ENCODE data around the gene PLB1. TPM values are rescaled to one million over a fixed set of nuclear protein-coding genes. Genes with fewer than 3 reads are reported as not detected.

The PLB1 gene, protein sequence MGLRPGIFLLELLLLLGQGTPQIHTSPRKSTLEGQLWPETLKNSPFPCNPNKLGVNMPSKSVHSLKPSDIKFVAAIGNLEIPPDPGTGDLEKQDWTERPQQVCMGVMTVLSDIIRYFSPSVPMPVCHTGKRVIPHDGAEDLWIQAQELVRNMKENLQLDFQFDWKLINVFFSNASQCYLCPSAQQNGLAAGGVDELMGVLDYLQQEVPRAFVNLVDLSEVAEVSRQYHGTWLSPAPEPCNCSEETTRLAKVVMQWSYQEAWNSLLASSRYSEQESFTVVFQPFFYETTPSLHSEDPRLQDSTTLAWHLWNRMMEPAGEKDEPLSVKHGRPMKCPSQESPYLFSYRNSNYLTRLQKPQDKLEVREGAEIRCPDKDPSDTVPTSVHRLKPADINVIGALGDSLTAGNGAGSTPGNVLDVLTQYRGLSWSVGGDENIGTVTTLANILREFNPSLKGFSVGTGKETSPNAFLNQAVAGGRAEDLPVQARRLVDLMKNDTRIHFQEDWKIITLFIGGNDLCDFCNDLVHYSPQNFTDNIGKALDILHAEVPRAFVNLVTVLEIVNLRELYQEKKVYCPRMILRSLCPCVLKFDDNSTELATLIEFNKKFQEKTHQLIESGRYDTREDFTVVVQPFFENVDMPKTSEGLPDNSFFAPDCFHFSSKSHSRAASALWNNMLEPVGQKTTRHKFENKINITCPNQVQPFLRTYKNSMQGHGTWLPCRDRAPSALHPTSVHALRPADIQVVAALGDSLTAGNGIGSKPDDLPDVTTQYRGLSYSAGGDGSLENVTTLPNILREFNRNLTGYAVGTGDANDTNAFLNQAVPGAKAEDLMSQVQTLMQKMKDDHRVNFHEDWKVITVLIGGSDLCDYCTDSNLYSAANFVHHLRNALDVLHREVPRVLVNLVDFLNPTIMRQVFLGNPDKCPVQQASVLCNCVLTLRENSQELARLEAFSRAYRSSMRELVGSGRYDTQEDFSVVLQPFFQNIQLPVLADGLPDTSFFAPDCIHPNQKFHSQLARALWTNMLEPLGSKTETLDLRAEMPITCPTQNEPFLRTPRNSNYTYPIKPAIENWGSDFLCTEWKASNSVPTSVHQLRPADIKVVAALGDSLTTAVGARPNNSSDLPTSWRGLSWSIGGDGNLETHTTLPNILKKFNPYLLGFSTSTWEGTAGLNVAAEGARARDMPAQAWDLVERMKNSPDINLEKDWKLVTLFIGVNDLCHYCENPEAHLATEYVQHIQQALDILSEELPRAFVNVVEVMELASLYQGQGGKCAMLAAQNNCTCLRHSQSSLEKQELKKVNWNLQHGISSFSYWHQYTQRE (N-terminal part only)
- total RNA-seq, result 1.0 TPM

DNA sequence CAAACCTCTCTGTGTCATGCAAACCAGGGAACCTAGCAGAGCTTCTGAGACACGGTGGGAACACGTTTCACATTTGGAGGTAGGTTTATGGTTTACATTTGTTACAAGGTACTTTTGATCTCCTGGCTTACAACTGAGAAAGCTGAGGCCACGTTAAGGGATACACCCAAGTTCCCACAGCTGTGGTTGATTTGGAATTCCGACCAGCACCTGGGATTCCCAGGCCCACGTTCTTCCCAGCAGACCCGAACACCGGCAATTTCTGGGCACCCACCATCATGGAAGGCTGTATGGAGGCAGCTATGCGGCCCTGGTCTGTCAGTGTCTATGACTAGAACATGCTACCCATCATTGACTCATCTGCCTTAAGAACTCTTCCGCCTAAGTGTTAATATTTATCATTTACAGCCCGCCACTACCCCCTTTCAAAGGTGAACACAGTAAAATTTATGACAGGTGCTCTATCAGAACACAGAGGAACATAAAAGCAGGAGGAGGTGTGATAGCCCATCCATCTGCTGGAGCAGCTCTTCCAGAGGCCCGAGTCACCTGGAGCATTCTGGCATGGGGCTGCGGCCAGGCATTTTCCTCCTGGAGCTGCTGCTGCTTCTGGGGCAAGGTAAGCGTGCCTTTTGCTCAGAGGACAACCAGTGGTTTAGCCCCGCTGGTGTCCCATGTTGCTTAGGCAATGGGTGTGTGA lies at the start of gene PLB1:
TSS of gene PLB1 (plus strand) at position 510 of the 700 bp plus-strand sequence. CDS start at position 565, 55 bp downstream.
- H3K4me3 ChIP-seq (ENCODE audit: low read length in 3 of 3), result no peak within 1 kb of the TSS
- no peaks in the 10 kb centered on the region for H3K27me3 ChIP-seq (ENCODE audit: control insufficient read depth in 3 of 3, insufficient read depth in 3 of 3, low read length in 3 of 3)
- no peaks in the 10 kb centered on the region for H3K9me3 ChIP-seq (ENCODE audit: control insufficient read depth in 3 of 3, low read length in 3 of 3)
- H3K27ac ChIP-seq (ENCODE audit: low read depth, low read length), result no peak within 1 kb of the TSS
- no peaks in the 10 kb centered on the region for H3K36me3 ChIP-seq (ENCODE audit: control insufficient read depth in 3 of 3, insufficient read depth in 3 of 3, low read length in 3 of 3)
- no peaks in the 10 kb centered on the region for H3K4me1 ChIP-seq (ENCODE audit: control insufficient read depth in 3 of 3, insufficient read depth in 3 of 3, low read length in 3 of 3)
- H3K9ac ChIP-seq (ENCODE audit: low read depth in 1 of 3, low read length in 3 of 3), result no peak within 1 kb of the TSS

DNA sequence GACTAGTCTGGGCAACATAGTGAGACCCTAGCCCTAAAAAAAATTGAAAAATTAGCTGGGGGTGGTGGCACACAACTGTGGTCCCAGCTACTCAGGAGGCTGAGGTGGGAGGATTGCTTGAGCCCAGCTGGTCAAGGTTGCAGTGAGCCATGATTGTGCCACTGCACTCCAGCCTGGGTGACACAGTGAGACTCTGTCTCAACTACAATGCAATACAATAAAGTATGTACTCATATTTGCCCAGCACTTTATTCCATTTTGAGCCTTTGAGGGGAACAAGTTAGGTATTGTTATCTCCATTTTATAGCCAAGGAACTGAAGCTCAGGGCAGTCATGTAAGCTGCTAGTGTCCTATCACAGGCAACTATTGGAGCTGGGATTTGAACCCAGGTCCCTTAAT lies 49.3 kb upstream of the PLB1 start:
- no peaks in the 10 kb centered on the region for H3K27me3 ChIP-seq (ENCODE audit: control insufficient read depth in 3 of 3, insufficient read depth in 3 of 3, low read length in 3 of 3)
- no peaks in the 10 kb centered on the region for H3K9me3 ChIP-seq (ENCODE audit: control insufficient read depth in 3 of 3, low read length in 3 of 3)
- H3K9ac ChIP-seq (ENCODE audit: low read depth in 1 of 3, low read length in 3 of 3), result no peak overlapping the region
- no peak overlapping the region for H3K27ac ChIP-seq (ENCODE audit: low read depth, low read length)
- H3K4me1 ChIP-seq (ENCODE audit: control insufficient read depth in 3 of 3, insufficient read depth in 3 of 3, low read length in 3 of 3), result peaks cover 2 to 9% (median 6%) of the 10 kb centered on the region in 3 donors
- no peaks in the 10 kb centered on the region for H3K36me3 ChIP-seq (ENCODE audit: control insufficient read depth in 3 of 3, insufficient read depth in 3 of 3, low read length in 3 of 3)
- H3K4me3 ChIP-seq (ENCODE audit: low read length in 3 of 3), result no peak overlapping the region

DNA sequence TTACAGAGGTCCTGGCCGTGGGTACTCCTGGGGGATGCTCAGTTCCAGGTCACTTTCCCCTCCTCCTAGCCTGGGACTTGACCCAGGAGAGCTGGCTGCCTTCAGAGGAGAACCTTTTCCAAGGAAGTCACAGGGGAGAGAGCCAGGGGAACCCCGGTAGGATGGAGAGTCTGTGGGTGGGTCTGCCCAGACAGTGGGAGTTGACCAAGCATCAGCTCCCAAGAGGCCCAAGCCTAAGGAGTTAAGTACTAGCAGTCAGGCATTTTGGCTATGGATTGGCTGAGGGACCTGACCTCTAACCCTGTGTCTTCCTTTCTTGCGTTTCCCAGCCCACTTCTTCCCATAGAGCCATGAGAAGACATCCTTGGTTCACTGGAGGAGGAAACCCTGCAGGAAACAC lies 48.8 kb upstream of the PLB1 start:
- H3K27ac ChIP-seq (ENCODE audit: low read depth, low read length), result no peak overlapping the region

DNA sequence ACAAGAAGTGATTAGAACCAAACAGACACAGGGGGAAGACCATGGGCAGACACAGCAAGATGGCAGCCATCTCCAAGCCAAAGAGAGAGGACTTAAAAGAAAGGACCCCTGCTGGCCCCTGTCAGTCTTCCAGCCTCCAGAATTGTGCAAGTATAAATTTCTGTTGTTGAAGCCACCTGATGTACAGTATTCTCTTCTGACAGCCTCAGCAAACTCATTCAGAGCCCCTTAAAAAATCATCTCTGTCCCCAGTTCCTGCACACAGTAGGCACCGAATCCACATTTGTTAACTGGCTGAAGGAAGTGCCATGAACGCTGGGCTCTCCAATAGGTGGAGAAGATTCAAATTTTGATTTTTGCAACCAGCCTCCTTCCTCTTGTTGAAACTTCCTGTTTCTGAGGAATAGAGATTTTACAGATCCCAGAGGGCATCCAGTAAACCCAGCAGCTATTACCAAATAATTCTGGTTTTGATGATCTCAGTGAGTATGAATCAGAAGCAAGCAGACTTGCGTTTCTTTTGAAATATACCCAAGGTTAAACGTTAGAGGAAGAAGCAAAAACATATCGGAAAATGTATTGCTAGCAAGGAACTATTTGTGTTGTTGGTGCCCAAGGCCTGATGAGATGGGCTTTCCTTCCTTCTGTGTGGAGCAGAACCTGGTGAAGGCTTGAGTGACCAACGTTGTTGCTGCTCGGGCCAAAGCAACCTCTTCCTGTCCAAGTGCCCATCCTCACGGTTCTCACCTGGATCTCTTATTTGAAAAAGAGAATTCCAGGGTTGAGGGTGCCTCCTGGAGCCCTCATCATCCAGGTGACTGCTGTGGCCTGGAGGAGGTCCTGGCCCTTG lies 47.7 kb upstream of the PLB1 start:
- Histone ChIP-seq H3K27ac (ENCODE audit: low read depth, low read length) (peak overlapping the region; percentile 11), H3K4me3 (ENCODE audit: low read length in 3 of 3) (no peak overlapping the region), H3K4me1 (ENCODE audit: control insufficient read depth in 3 of 3, insufficient read depth in 3 of 3, low read length in 3 of 3) (peaks cover 2 to 9% (median 6%) of the 10 kb centered on the region in 3 donors)

More for the DNA sequence above, 48.8 kb upstream of the PLB1 start:
- Histone ChIP-seq H3K4me1 (ENCODE audit: control insufficient read depth in 3 of 3, insufficient read depth in 3 of 3, low read length in 3 of 3) (peaks cover 2 to 9% (median 6%) of the 10 kb centered on the region in 3 donors), H3K4me3 (ENCODE audit: low read length in 3 of 3) (no peak overlapping the region), H3K9me3 (ENCODE audit: control insufficient read depth in 3 of 3, low read length in 3 of 3) (no peaks in the 10 kb centered on the region), H3K9ac (ENCODE audit: low read depth in 1 of 3, low read length in 3 of 3) (no peak overlapping the region), H3K27me3 (ENCODE audit: control insufficient read depth in 3 of 3, insufficient read depth in 3 of 3, low read length in 3 of 3) (no peaks in the 10 kb centered on the region), H3K36me3 (ENCODE audit: control insufficient read depth in 3 of 3, insufficient read depth in 3 of 3, low read length in 3 of 3) (no peaks in the 10 kb centered on the region)

DNA sequence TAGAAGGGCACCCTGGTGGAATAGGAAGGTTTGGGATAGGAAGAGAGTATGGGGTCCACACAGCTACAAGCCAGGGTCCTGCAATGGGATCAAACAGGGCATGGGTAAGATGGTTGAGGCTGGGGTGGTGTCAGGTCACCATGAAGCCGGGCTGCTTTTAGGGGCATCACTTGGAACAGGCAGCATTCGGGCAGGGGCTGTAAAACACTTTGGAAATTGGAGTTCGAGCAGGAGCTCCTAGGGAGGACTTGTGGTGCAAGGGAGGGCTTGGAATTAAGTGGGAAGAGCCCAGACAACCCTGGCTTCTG lies 47.1 kb upstream of the PLB1 start:
- H3K9me3 ChIP-seq (ENCODE audit: control insufficient read depth in 3 of 3, low read length in 3 of 3), result no peaks in the 10 kb centered on the region
- H3K4me3 ChIP-seq (ENCODE audit: low read length in 3 of 3), result no peak overlapping the region
- no peaks in the 10 kb centered on the region for H3K27me3 ChIP-seq (ENCODE audit: control insufficient read depth in 3 of 3, insufficient read depth in 3 of 3, low read length in 3 of 3)
- H3K9ac ChIP-seq (ENCODE audit: low read depth in 1 of 3, low read length in 3 of 3), result no peak overlapping the region
- peaks cover 2 to 9% (median 6%) of the 10 kb centered on the region in 3 donors for H3K4me1 ChIP-seq (ENCODE audit: control insufficient read depth in 3 of 3, insufficient read depth in 3 of 3, low read length in 3 of 3)
- peak overlapping the region; percentile 11 for H3K27ac ChIP-seq (ENCODE audit: low read depth, low read length)
- H3K36me3 ChIP-seq (ENCODE audit: control insufficient read depth in 3 of 3, insufficient read depth in 3 of 3, low read length in 3 of 3), result no peaks in the 10 kb centered on the region

More for the DNA sequence above, 47.7 kb upstream of the PLB1 start:
- Histone ChIP-seq H3K9me3 (ENCODE audit: control insufficient read depth in 3 of 3, low read length in 3 of 3) (no peaks in the 10 kb centered on the region), H3K9ac (ENCODE audit: low read depth in 1 of 3, low read length in 3 of 3) (no peak overlapping the region), H3K27me3 (ENCODE audit: control insufficient read depth in 3 of 3, insufficient read depth in 3 of 3, low read length in 3 of 3) (no peaks in the 10 kb centered on the region), H3K36me3 (ENCODE audit: control insufficient read depth in 3 of 3, insufficient read depth in 3 of 3, low read length in 3 of 3) (no peaks in the 10 kb centered on the region)

DNA sequence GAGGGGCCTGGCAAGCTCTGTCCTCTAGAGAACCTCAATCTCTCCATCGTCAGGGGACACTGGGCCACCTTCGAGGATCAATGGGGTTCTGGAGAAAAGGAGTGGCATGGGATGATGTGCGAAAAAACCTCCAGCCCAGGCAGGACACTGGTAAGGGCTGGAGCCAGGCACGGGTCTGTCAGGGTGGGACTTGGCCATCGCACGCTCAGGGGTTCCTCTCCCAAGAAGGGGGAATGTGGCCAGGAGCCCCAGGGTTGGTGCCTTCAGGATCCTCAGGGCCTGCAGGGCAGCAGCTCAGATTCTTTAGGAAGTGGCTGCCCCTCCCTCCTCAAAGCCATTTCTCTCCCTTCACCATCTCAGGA lies 46.8 kb upstream of the PLB1 start:
- H3K9me3 ChIP-seq (ENCODE audit: control insufficient read depth in 3 of 3, low read length in 3 of 3), result no peaks in the 10 kb centered on the region
- H3K9ac ChIP-seq (ENCODE audit: low read depth in 1 of 3, low read length in 3 of 3), result no peak overlapping the region
- H3K27me3 ChIP-seq (ENCODE audit: control insufficient read depth in 3 of 3, insufficient read depth in 3 of 3, low read length in 3 of 3), result no peaks in the 10 kb centered on the region
- no peak overlapping the region for H3K4me3 ChIP-seq (ENCODE audit: low read length in 3 of 3)
- peak overlapping the region; percentile 11 for H3K27ac ChIP-seq (ENCODE audit: low read depth, low read length)
- H3K36me3 ChIP-seq (ENCODE audit: control insufficient read depth in 3 of 3, insufficient read depth in 3 of 3, low read length in 3 of 3), result no peaks in the 10 kb centered on the region
- peaks cover 2 to 9% (median 6%) of the 10 kb centered on the region in 3 donors for H3K4me1 ChIP-seq (ENCODE audit: control insufficient read depth in 3 of 3, insufficient read depth in 3 of 3, low read length in 3 of 3)

DNA sequence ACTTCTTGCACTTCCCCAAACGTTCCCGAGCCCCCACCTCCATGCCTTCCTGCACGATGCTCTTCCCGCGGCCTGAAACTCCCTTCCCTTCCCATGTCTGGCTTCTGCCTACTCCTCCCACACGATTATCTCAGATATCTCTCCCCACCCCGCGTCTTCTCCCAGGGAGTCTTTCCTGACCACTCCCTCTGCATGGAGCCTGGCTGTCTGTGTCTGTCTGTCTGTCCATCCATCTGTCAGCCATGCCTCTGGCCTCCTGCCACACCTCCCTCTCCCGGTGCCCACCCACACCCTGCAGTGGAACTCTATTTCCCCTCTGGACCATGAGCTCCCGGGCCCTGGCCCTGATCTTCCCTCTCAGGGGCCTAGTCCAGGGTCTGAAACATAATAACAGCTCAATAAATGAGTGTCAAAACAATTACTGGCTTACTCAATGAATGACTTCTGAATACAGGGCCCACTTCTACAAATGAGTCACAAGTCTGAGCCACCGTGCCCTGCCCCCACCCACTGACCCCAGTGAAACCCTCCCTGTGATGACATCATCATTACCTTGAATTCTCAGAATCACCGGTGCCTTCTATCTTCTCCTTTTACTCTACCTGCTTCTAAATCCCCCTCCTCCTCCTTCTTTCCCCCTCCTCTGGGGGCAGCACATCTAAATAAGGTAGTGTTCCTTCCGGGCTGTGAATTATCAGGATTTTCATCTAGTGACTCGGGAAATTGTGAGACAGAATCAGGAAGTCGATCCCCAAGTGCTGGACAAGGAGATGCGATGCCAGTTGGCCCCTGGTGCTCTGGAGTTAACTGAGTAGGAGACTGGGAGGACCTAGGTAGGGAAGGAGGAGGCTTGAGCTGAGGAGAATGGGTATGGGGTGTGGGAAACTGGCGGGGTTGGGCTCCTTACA lies 46.1 kb upstream of the PLB1 start:
- no peak overlapping the region for H3K4me3 ChIP-seq (ENCODE audit: low read length in 3 of 3)
- H3K9ac ChIP-seq (ENCODE audit: low read depth in 1 of 3, low read length in 3 of 3), result no peak overlapping the region
- no peaks in the 10 kb centered on the region for H3K27me3 ChIP-seq (ENCODE audit: control insufficient read depth in 3 of 3, insufficient read depth in 3 of 3, low read length in 3 of 3)
- no peaks in the 10 kb centered on the region for H3K9me3 ChIP-seq (ENCODE audit: control insufficient read depth in 3 of 3, low read length in 3 of 3)
- no peak overlapping the region for H3K27ac ChIP-seq (ENCODE audit: low read depth, low read length)
- H3K36me3 ChIP-seq (ENCODE audit: control insufficient read depth in 3 of 3, insufficient read depth in 3 of 3, low read length in 3 of 3), result no peaks in the 10 kb centered on the region
- H3K4me1 ChIP-seq (ENCODE audit: control insufficient read depth in 3 of 3, insufficient read depth in 3 of 3, low read length in 3 of 3), result peaks cover 2 to 9% (median 6%) of the 10 kb centered on the region in 3 donors

DNA sequence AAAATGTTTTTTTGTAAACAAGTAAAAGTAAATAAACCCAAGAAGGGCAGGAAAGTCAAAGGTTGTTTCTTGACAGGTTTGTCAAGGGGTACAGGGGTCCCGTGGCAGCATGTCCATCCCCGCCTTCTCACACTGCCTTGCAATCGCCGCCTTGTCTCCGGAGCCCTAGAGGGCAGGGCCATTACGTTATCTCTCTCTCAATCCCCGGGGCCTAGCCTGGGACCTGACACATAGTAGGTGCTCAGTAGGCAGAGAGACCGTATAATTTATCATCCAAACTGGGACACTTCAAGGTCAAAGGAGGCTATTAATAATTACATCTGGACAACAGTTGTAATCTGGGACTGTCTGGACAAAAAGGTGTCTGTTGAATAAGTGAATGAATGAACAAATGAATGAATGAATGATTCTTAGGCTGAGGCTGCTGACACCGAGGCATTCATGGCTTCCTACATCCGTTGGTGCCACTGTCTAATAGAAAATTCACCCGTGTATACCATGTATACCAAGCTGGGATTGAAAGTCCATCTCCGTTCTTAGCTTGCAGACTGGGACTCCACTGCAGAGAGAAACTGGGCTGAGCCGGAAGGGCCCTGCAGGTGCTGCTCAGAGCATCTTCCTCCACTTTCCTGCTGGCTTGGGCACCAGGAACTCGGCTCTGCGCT lies 44.8 kb upstream of the PLB1 start:
- H3K9ac ChIP-seq (ENCODE audit: low read depth in 1 of 3, low read length in 3 of 3), result no peak overlapping the region
- H3K4me3 ChIP-seq (ENCODE audit: low read length in 3 of 3), result no peak overlapping the region
- H3K27ac ChIP-seq (ENCODE audit: low read depth, low read length), result no peak overlapping the region
- H3K36me3 ChIP-seq (ENCODE audit: control insufficient read depth in 3 of 3, insufficient read depth in 3 of 3, low read length in 3 of 3), result no peaks in the 10 kb centered on the region
- no peaks in the 10 kb centered on the region for H3K9me3 ChIP-seq (ENCODE audit: control insufficient read depth in 3 of 3, low read length in 3 of 3)
- no peaks in the 10 kb centered on the region for H3K27me3 ChIP-seq (ENCODE audit: control insufficient read depth in 3 of 3, insufficient read depth in 3 of 3, low read length in 3 of 3)
- peaks cover 2 to 9% (median 6%) of the 10 kb centered on the region in 3 donors for H3K4me1 ChIP-seq (ENCODE audit: control insufficient read depth in 3 of 3, insufficient read depth in 3 of 3, low read length in 3 of 3)
